GM12878 (cell line): ENCODE results near the gene CAPSL. TPM values are rescaled to one million over a fixed set of nuclear protein-coding genes. Genes with fewer than 3 reads are reported as not detected.
"Not testable (repeated sequence)": the region's sequence is repeated elsewhere in the genome, so short reads cannot be mapped to it uniquely, and the experiment has no call there.

Experiments
- ATAC-seq: fragments of 200-7000 bp; cut with Tn5 transposase; 3 replicates; pipeline ENCODE4 v1.9.1; 2020; ENCODE audit warnings: mild to moderate bottlenecking, moderate library complexity
- BruUV-seq: library from RNA; stranded (reverse); fragments of 400-500 nt; replicated peaks from 2 replicates; lab custom pipeline; 2021; lab: Mats Ljungman, UMichigan
- CTCF ChIA-PET: fragments of 300-600 bp; sonication (Branson Sonifier 250); formaldehyde crosslinking; extraction: SDS; loops from one replicate; lab custom pipeline; 2021; ENCODE audit warnings: inconsistent platforms; lab: Yijun Ruan, JAX
- POLR2A ChIA-PET: fragments of 350-600 bp; formaldehyde crosslinking; extraction: SDS; loops from one replicate; lab custom pipeline; 2021; ENCODE audit warnings: inconsistent platforms; lab: Charles Lee
- RAD21 ChIA-PET: fragments of 300-600 bp; sonication (Branson Sonifier 250); formaldehyde crosslinking; loops from one replicate; lab custom pipeline; 2023; ENCODE audit warnings: antibody characterized with exemption; ENCODE audit not compliant: unreplicated experiment; lab: Charles Lee
- SMC1A ChIA-PET: fragments of 300-600 bp; sonication (Branson Sonifier 250); formaldehyde crosslinking; loops from one replicate; lab custom pipeline; 2023; ENCODE audit not compliant: unreplicated experiment, uncharacterized antibody; lab: Charles Lee
- DNase-seq: peaks from one replicate; pipeline ENCODE4 v3.0.0-alpha.2; 2011; ENCODE audit warnings: low read depth, low spot score
- FAIRE-seq: peaks from 3 replicates; lab custom pipeline; 2011; peaks lifted over from hg19 to GRCh38; lab: Jason Lieb, UNC
- H2AFZ ChIP-seq: 2 replicates; pipeline ENCODE4 v1.6.0; 2011; ENCODE audit warnings: low read depth, low read length, control low read depth; ENCODE audit not compliant: control insufficient read depth
- H3K27ac ChIP-seq: 2 replicates; pipeline ENCODE4 v1.5.1; 2011; ENCODE audit warnings: control low read depth; ENCODE audit not compliant: control insufficient read depth, insufficient read depth
- H3K27me3 ChIP-seq, 2 experiments: replicated peaks in 1 of 2; 2 replicates each; pipeline versions ENCODE4 v1.6.0 to v1.6.1; 2011; ENCODE audit warnings: low read length in 1 of 2; ENCODE audit not compliant: control insufficient read depth in 2 of 2, insufficient read depth in 2 of 2
- H3K36me3 ChIP-seq, 2 experiments: 2 replicates each; pipeline ENCODE4 v1.5.1; 2011; ENCODE audit warnings: low read length in 1 of 2; ENCODE audit not compliant: control insufficient read depth in 2 of 2, insufficient read depth in 2 of 2
- H3K4me1 ChIP-seq: 2 replicates; pipeline ENCODE4 v1.6.1; 2011; ENCODE audit warnings: mild to moderate bottlenecking, low read length, moderate library complexity, mixed read lengths; ENCODE audit not compliant: control insufficient read depth, insufficient read depth
- H3K4me2 ChIP-seq: 2 replicates; pipeline ENCODE4 v1.6.0; 2011; ENCODE audit warnings: control low read depth; ENCODE audit not compliant: control insufficient read depth, insufficient read depth
- H3K4me3 ChIP-seq: fragments of 200-600 bp; sonication (generic); 2 replicates; pipeline ENCODE4 v1.5.1; 2016
- H3K79me2 ChIP-seq: 2 replicates; pipeline ENCODE4 v1.6.0; 2011; ENCODE audit warnings: low read length; ENCODE audit not compliant: control insufficient read depth, insufficient read depth
- H3K9ac ChIP-seq: 2 replicates; pipeline ENCODE4 v1.8.0; 2011; ENCODE audit warnings: low read length, control low read depth, mixed read lengths; ENCODE audit not compliant: control insufficient read depth, insufficient read depth
- H3K9me3 ChIP-seq: replicated peaks from 3 replicates; pipeline ENCODE4 v1.5.1; 2011; ENCODE audit warnings: mild to moderate bottlenecking, low read length; ENCODE audit not compliant: control insufficient read depth, insufficient read depth
- H4K20me1 ChIP-seq: 2 replicates; pipeline ENCODE4 v1.6.0; 2011; ENCODE audit not compliant: control insufficient read depth, insufficient read depth
- ATF7 ChIP-seq: fragments of 450-650 bp; IDR thresholded peaks from 2 replicates; pipeline ENCODE4 v1.6.1; 2016; ENCODE audit warnings: low read depth, mild to moderate bottlenecking
- BMI1 ChIP-seq: fragments of 450-650 bp; IDR thresholded peaks from 2 replicates; pipeline ENCODE4 v1.6.1; 2016; ENCODE audit warnings: mild to moderate bottlenecking, moderate library complexity, borderline replicate concordance
- FOS ChIP-seq: IDR thresholded peaks from 3 replicates; pipeline ENCODE4 v1.6.1; 2011; ENCODE audit warnings: borderline replicate concordance; ENCODE audit not compliant: insufficient read length; ENCODE audit errors: extremely low read depth
- MYC ChIP-seq: IDR thresholded peaks from 2 replicates; pipeline ENCODE4 v1.6.1; 2011; ENCODE audit warnings: mild to moderate bottlenecking, low read length, moderate library complexity, inconsistent platforms; ENCODE audit not compliant: insufficient read depth, insufficient replicate concordance, insufficient read length, severe bottlenecking
- RFX5 ChIP-seq: IDR thresholded peaks from 2 replicates; pipeline ENCODE4 v1.6.1; 2011; ENCODE audit warnings: low read depth, low read length, improper control_type of control experiment
- WRNIP1 ChIP-seq: IDR thresholded peaks from 2 replicates; pipeline ENCODE4 v1.6.1; 2011; ENCODE audit warnings: low read depth, low read length, improper control_type of control experiment, borderline replicate concordance
- WGBS: methylation state at CpG from one replicate; pipeline ENCODE4 v1.1.6; 2016; ENCODE audit warnings: low lambda C conversion rate; ENCODE audit not compliant: insufficient replicate concordance, insufficient coverage; ENCODE audit errors: missing lambda C conversion rate; 5-methylcytosine and 5-hydroxymethylcytosine counted together
- in situ Hi-C: fragments of 300-500 bp; cut with MboI; formaldehyde crosslinking; loops from 9 replicates; pipeline ENCODE4 v1.14.3; 2018; ENCODE audit warnings: mixed read lengths
- intact Hi-C: fragments of 100-400 bp; cut with micrococcal nuclease; formaldehyde crosslinking; loops from one replicate; pipeline ENCODE4 v1.14.2; 2022; ENCODE audit not compliant: unreplicated experiment
- polyA plus RNA-seq, 11 experiments: library from polyadenylated mRNA; depleted of rRNA in 4 of 11; unstranded in 6 of 11; stranded (reverse) in 5 of 11; fragments of >200 nt; fragmentation: Nextera tagmentation in 4 of 11; fragmentation: Illumina TruSeq in 1 of 11; extraction: Ambion mirVana in 4 of 11; extraction: Trizol in 1 of 11; gene quantifications; 1 replicate in 1 of 11; 2 replicates in 10 of 11; pipeline versions ENCODE4 v1.2.1 to v1.2.3, GENCODE V29; 2011 to 2016; ENCODE audit warnings: inconsistent platforms in 2 of 11, missing spikeins in 2 of 11, low read depth in 1 of 11
- total RNA-seq, 4 experiments: library from RNA; depleted of rRNA in 3 of 4; stranded (reverse); fragments of >200 nt in 3 of 4; fragmentation: Illumina TruSeq in 1 of 4; extraction: Trizol in 1 of 4; gene quantifications; 2 replicates each; pipeline versions ENCODE4 v1.2.1 to v1.2.3, GENCODE V29; 2013 to 2021
- TF ChIP-seq, protein P1 (sequence below): fragments of 450-650 bp; IDR thresholded peaks from 2 replicates; pipeline ENCODE4 v1.6.1; 2017; ENCODE audit warnings: mild to moderate bottlenecking, moderate library complexity

CAPSL gene
- total and polyA plus RNA-seq, 10 of the 15 experiments (the other 5 are each of a cell fraction or from before 2014, with no cell fraction given): 0.19 to 0.57 (median 0.20) TPM; not detected in 7

DNA sequence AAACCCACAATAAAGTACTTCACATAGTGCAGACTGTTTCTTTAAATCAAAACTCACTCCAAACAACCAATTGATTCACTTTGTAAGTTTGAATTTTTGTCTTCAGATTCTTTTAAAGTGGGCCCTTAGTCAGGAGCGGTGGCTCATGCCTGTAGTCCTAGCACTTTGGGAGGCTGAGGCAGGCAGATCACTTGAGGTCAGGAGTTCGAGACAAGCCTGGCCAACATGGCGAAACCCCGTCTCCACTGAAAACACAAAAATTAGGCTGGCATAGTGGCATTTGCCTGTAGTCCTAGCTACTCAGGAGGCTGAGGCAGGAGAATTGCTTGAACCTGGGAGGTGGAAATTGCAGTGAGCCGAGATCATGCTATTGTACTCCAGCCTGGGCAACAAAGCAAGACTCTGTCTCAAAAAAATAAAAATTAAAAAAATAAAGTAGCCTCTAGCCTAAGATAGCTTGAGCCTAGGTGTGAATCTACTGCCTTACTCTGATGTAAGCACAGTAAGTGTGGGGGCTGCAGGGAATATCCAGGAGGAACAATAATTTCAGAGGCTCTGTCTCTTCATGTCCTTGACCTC is 82.1 kb downstream of the CAPSL start:
- intact Hi-C loops: loop anchor here (2.0 kb wide), 1 partner anchor 47 kb away; no protein-coding TSS in a partner anchor

DNA sequence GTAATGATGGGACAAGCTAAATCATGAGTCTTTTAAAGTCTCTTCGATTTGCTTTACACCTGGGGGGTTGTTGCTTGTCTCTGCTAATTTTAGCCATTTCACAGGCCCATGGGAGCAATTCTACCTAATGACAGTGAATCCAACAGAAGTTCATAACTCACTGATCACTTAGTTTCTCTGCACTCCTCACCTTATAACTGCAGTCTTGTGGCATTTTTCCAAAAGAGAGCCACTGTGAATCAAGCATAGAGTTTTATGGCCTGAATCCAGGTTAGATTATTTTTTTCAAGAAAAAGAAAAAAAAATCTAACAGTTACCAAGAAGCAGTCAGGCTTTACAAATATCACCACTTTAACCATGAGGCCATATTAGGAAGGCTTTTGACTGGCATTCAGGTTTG is 83.2 kb downstream of the CAPSL start:
- no peaks in the 10 kb centered on the region for H4K20me1 ChIP-seq
- H3K4me3 ChIP-seq: no peak overlapping the region
- POLR2A ChIA-PET: interaction anchor here (0.9 to 3.2 kb wide), 6 partner anchors 12 to 632 kb away, joined by 3 to 17 read pairs (median 5); no protein-coding TSS in a partner anchor
- SMC1A ChIA-PET: interaction anchor here (0.7 to 15.1 kb wide), 10 partner anchors 8 to 78 kb away, joined by 3 to 238 read pairs (median 5); no protein-coding TSS in a partner anchor
- CTCF ChIA-PET: interaction anchor here (0.9 to 2.0 kb wide), 2 partner anchors 47 to 327 kb away, joined by 3 to 7 read pairs; no protein-coding TSS in a partner anchor
- FAIRE-seq (no peak), ATAC-seq (no peak), DNase-seq (no peak)
- H3K4me2 ChIP-seq: no peak overlapping the region
- in situ Hi-C loops (no loop called here), intact Hi-C loops (no loop called here)
- peaks cover 18% of the 10 kb centered on the region for H3K4me1 ChIP-seq
- no peak overlapping the region for H3K9ac ChIP-seq
- RAD21 ChIA-PET: interaction anchor here (0.7 to 2.7 kb wide), 6 partner anchors 9 to 76 kb away, joined by 3 to 10 read pairs (median 4); no protein-coding TSS in a partner anchor
- H3K79me2 ChIP-seq: no peaks in the 10 kb centered on the region
- no TSS peak for BruUV-seq
- H3K27ac ChIP-seq: no peak overlapping the region
- WGBS: 44% methylated on average over 1 of the region's 1 CpG
- H3K27me3 ChIP-seq: no peaks in the 10 kb centered on the region
- no peak overlapping the region for H2AFZ ChIP-seq
- H3K9me3 ChIP-seq: no peaks in the 10 kb centered on the region; the same call in 2 of the 3 replicates
- no peaks in the 10 kb centered on the region for H3K36me3 ChIP-seq
- no peak for TF ChIP-seq WRNIP1
- no peak for TF ChIP-seq BMI1
- TF ChIP-seq RFX5: no peak
- no peak for TF ChIP-seq FOS
- TF ChIP-seq ATF7: no peak
- no peak for TF ChIP-seq MYC
- TF ChIP-seq, protein P1, sequence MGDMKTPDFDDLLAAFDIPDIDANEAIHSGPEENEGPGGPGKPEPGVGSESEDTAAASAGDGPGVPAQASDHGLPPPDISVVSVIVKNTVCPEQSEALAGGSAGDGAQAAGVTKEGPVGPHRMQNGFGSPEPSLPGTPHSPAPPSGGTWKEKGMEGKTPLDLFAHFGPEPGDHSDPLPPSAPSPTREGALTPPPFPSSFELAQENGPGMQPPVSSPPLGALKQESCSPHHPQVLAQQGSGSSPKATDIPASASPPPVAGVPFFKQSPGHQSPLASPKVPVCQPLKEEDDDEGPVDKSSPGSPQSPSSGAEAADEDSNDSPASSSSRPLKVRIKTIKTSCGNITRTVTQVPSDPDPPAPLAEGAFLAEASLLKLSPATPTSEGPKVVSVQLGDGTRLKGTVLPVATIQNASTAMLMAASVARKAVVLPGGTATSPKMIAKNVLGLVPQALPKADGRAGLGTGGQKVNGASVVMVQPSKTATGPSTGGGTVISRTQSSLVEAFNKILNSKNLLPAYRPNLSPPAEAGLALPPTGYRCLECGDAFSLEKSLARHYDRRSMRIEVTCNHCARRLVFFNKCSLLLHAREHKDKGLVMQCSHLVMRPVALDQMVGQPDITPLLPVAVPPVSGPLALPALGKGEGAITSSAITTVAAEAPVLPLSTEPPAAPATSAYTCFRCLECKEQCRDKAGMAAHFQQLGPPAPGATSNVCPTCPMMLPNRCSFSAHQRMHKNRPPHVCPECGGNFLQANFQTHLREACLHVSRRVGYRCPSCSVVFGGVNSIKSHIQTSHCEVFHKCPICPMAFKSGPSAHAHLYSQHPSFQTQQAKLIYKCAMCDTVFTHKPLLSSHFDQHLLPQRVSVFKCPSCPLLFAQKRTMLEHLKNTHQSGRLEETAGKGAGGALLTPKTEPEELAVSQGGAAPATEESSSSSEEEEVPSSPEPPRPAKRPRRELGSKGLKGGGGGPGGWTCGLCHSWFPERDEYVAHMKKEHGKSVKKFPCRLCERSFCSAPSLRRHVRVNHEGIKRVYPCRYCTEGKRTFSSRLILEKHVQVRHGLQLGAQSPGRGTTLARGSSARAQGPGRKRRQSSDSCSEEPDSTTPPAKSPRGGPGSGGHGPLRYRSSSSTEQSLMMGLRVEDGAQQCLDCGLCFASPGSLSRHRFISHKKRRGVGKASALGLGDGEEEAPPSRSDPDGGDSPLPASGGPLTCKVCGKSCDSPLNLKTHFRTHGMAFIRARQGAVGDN: no peak

More for the DNA sequence above, 82.1 kb downstream of the CAPSL start:
- BruUV-seq, H3K4me3 ChIP-seq, H2AFZ ChIP-seq, H3K9ac ChIP-seq, FAIRE-seq, H3K4me2 ChIP-seq, H3K36me3 ChIP-seq, H3K9me3 ChIP-seq, in situ Hi-C loops, DNase-seq, H3K79me2 ChIP-seq, ATAC-seq, H4K20me1 ChIP-seq, H3K27me3 ChIP-seq: not testable (repeated sequence)
- 60% methylated on average over 5 of the region's 5 CpGs for WGBS
- Histone ChIP-seq H3K27ac (peak overlapping the region; percentile 34; the same call in 1 of the 2 replicates), H3K4me1 (peaks cover 18% of the 10 kb centered on the region)
- ChIA-PET SMC1A (interaction anchor here (1.3 to 15.1 kb wide), 3 partner anchors 14 to 47 kb away, joined by 5 to 238 read pairs (median 5); no protein-coding TSS in a partner anchor), RAD21 (interaction anchor here (1.7 to 2.7 kb wide), 2 partner anchors 43 to 69 kb away, joined by 6 to 10 read pairs; no protein-coding TSS in a partner anchor), POLR2A (interaction anchor here (1.1 to 3.2 kb wide), 3 partner anchors 11 to 49 kb away, joined by 6 to 17 read pairs (median 6); no protein-coding TSS in a partner anchor), CTCF (interaction anchor here (1.0 to 2.0 kb wide), 3 partner anchors 16 to 46 kb away, joined by 3 to 7 read pairs (median 3); no protein-coding TSS in a partner anchor)
